ENCODE results near the gene RAPSN.

RAPSN gene

GRCh38 chr11:47466201-47466600, 17.3 kb upstream of the RAPSN start:
- no peak for DNase-seq

GRCh38 chr11:47464483-47464882, 15.5 kb upstream of the RAPSN start:
- no peak for DNase-seq

- no peak for DNase-seq
Observed at GRCh38 chr11:47461876-47462275, 12.9 kb upstream of the RAPSN start.

GRCh38 chr11:47460571-47461235, 11.8 kb upstream of the RAPSN start:
- no peak for DNase-seq

GRCh38 chr11:47454258-47454671, 5.3 kb upstream of the RAPSN start:
- DNase-seq = peak in 33 of 51 donors; percentile 6 to 66 (median 39)

GRCh38 chr11:47453365-47453764, 4.4 kb upstream of the RAPSN start:
- no peak for DNase-seq

GRCh38 chr11:47451990-47452389, 3.1 kb upstream of the RAPSN start:
- DNase-seq = no peak

GRCh38 chr11:47451436-47451835, 2.5 kb upstream of the RAPSN start:
- no peak for DNase-seq

GRCh38 chr11:47449541-47449940, 605 bp upstream of the RAPSN start:
- no peak for DNase-seq

- no peak for DNase-seq
Observed at GRCh38 chr11:47447906-47448305, 1.0 kb downstream of the RAPSN start.

GRCh38 chr11:47446833-47447232, 2.1 kb downstream of the RAPSN start:
- DNase-seq = no peak

GRCh38 chr11:47445840-47446239, 3.1 kb downstream of the RAPSN start:
- DNase-seq = no peak

- no peak for DNase-seq
Observed at GRCh38 chr11:47443817-47444216, 5.1 kb downstream of the RAPSN start.

GRCh38 chr11:47443028-47443700, 5.8 kb downstream of the RAPSN start:
- DNase-seq = peak in 10 of 51 donors; percentile 3 to 55 (median 16)

GRCh38 chr11:47442514-47442913, 6.4 kb downstream of the RAPSN start:
- DNase-seq = peak in 31 of 51 donors; percentile 5 to 73 (median 34)

- no peak for DNase-seq
Observed at GRCh38 chr11:47441421-47441820, 7.5 kb downstream of the RAPSN start.

- DNase-seq = no peak
Observed at GRCh38 chr11:47440054-47440476, 8.9 kb downstream of the RAPSN start.

- DNase-seq = no peak
Observed at GRCh38 chr11:47438721-47439120, 10.2 kb downstream of the RAPSN start.

- peak in 23 of 51 donors; percentile 7 to 68 (median 30) for DNase-seq
Observed at GRCh38 chr11:47437746-47438418, 11.1 kb downstream of the RAPSN start.

- no peak for DNase-seq
Observed at GRCh38 chr11:47437218-47437745, 11.7 kb downstream of the RAPSN start.

GRCh38 chr11:47436726-47437125, 12.2 kb downstream of the RAPSN start:
- DNase-seq = no peak

- no peak for DNase-seq
Observed at GRCh38 chr11:47435687-47436086, 13.2 kb downstream of the RAPSN start.

All from hypothalamus (tissue), 51 donors.